Measurements from ENCODE around the gene NRXN2.

DNA sequence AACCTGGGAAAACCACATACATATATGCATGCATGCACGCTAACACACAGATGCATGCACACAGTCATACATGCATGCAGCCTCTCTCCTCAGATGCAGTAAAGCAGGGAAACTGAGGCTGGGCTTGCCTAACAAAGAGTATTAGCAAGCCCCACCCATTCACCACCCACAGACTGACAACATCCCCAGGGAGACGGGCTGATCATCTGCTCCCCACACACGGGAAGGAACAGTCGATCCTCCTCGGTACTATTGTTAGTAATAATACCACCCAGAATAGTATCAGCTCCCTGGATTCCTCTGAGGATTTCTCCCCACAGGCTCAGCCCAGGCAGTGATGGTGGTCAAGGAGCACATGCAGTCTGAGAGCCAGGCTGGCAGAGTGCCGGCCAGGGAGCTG, 90.8 kb downstream of the NRXN2 start:
- TF ChIP-seq EP300 (IDR thresholded peaks at IDR 0.05; ENCODE audit: borderline replicate concordance) (no peak), YY1 (IDR thresholded peaks at IDR 0.05; ENCODE audit: low read depth) (no peak), ZBTB7A (IDR thresholded peaks at IDR 0.05; ENCODE audit: low read depth) (no peak), CEBPB (IDR thresholded peaks at IDR 0.05) (no peak)
- TF ChIP-seq, protein P1, sequence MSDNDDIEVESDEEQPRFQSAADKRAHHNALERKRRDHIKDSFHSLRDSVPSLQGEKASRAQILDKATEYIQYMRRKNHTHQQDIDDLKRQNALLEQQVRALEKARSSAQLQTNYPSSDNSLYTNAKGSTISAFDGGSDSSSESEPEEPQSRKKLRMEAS (IDR thresholded peaks at IDR 0.05): no peak

Data from Ishikawa (cell line).